H7 (cell line): ENCODE data around the gene SYT1. TPM values are rescaled to one million over a fixed set of nuclear protein-coding genes. Genes with fewer than 3 reads are reported as not detected.

Experiments
- DNase-seq: peaks from one replicate; pipeline ENCODE4 v3.0.0; 2012
- H3K27me3 ChIP-seq: 2 replicates; pipeline ENCODE4 v1.6.0; 2011; ENCODE audit warnings: mild to moderate bottlenecking, low read length; ENCODE audit not compliant: control insufficient read depth, insufficient read depth
- H3K36me3 ChIP-seq: replicated peaks from 2 replicates; pipeline ENCODE4 v1.5.1; 2011; ENCODE audit warnings: low read length; ENCODE audit not compliant: control insufficient read depth, insufficient read depth
- H3K4me3 ChIP-seq: 2 replicates; pipeline ENCODE4 v1.5.1; 2011; ENCODE audit warnings: low read depth, mild to moderate bottlenecking, control low read depth, low read length, moderate library complexity; ENCODE audit not compliant: insufficient read depth
- total RNA-seq: library from RNA; depleted of rRNA; stranded (reverse); fragments of >200 nt; shearing (Covaris generic); gene quantifications from 2 replicates; pipeline ENCODE4 v1.2.3, GENCODE V29; 2014

Gene SYT1
- total RNA-seq, 1 experiment from 2014 or later, result 11.7 TPM

GRCh38 chr12:78928200-78929074, 63.9 kb downstream of the SYT1 start:
- DNase-seq, result no peak
- H3K36me3 ChIP-seq, result no peaks in the 10 kb centered on the region
- H3K27me3 ChIP-seq, result no peaks in the 10 kb centered on the region
- no peak overlapping the region for H3K4me3 ChIP-seq

GRCh38 chr12:78929075-78929418, 64.5 kb downstream of the SYT1 start:
- H3K4me3 ChIP-seq, result no peak overlapping the region
- no peaks in the 10 kb centered on the region for H3K27me3 ChIP-seq
- no peaks in the 10 kb centered on the region for H3K36me3 ChIP-seq
- no peak for DNase-seq

GRCh38 chr12:78931466-78931990, 67.0 kb downstream of the SYT1 start:
- Histone ChIP-seq H3K36me3 (no peaks in the 10 kb centered on the region), H3K4me3 (no peak overlapping the region), H3K27me3 (no peaks in the 10 kb centered on the region)
- DNase-seq, result no peak

GRCh38 chr12:78933014-78933413, 68.4 kb downstream of the SYT1 start:
- DNase-seq, result no peak

GRCh38 chr12:78938341-78939084, 73.9 kb downstream of the SYT1 start:
- DNase-seq, result no peak
- H3K27me3 ChIP-seq, result no peaks in the 10 kb centered on the region
- no peak overlapping the region for H3K4me3 ChIP-seq
- H3K36me3 ChIP-seq, result no peaks in the 10 kb centered on the region; the same call in 1 of the 2 replicates

More at GRCh38 chr12:78933014-78933413, 68.4 kb downstream of the SYT1 start:
- no peak overlapping the region for H3K4me3 ChIP-seq
- H3K36me3 ChIP-seq, result no peaks in the 10 kb centered on the region
- H3K27me3 ChIP-seq, result no peaks in the 10 kb centered on the region

GRCh38 chr12:78949532-78949931, 85.0 kb downstream of the SYT1 start:
- H3K27me3 ChIP-seq, result no peaks in the 10 kb centered on the region
- no peak overlapping the region for H3K4me3 ChIP-seq
- no peaks in the 10 kb centered on the region for H3K36me3 ChIP-seq
- no peak for DNase-seq

- Histone ChIP-seq H3K4me3 (no peak overlapping the region), H3K36me3 (no peaks in the 10 kb centered on the region), H3K27me3 (no peaks in the 10 kb centered on the region)
- no peak for DNase-seq
These were observed 87.4 kb downstream of the SYT1 start for GRCh38 chr12:78951803-78952551.

GRCh38 chr12:78952552-78952929, 88.0 kb downstream of the SYT1 start:
- DNase-seq, result no peak
- H3K27me3 ChIP-seq, result no peaks in the 10 kb centered on the region
- no peaks in the 10 kb centered on the region for H3K36me3 ChIP-seq
- H3K4me3 ChIP-seq, result no peak overlapping the region

- H3K27me3 ChIP-seq, result no peaks in the 10 kb centered on the region
- no peak overlapping the region for H3K4me3 ChIP-seq
- DNase-seq, result no peak
- H3K36me3 ChIP-seq, result no peaks in the 10 kb centered on the region
These were observed 94.4 kb downstream of the SYT1 start for GRCh38 chr12:78958941-78959340.

GRCh38 chr12:78959556-78959955, 95.0 kb downstream of the SYT1 start:
- DNase-seq, result no peak
- Histone ChIP-seq H3K36me3 (no peaks in the 10 kb centered on the region), H3K27me3 (no peaks in the 10 kb centered on the region), H3K4me3 (no peak overlapping the region)

- DNase-seq, result no peak
- Histone ChIP-seq H3K36me3 (no peaks in the 10 kb centered on the region), H3K27me3 (no peaks in the 10 kb centered on the region), H3K4me3 (no peak overlapping the region)
These were observed 96.6 kb downstream of the SYT1 start for GRCh38 chr12:78961171-78961570.

- H3K27me3 ChIP-seq, result no peaks in the 10 kb centered on the region
- H3K36me3 ChIP-seq, result no peaks in the 10 kb centered on the region
- no peak overlapping the region for H3K4me3 ChIP-seq
- no peak for DNase-seq
These were observed 99.1 kb downstream of the SYT1 start for GRCh38 chr12:78963439-78964227.

GRCh38 chr12:78964521-78964920, 99.9 kb downstream of the SYT1 start:
- no peaks in the 10 kb centered on the region for H3K36me3 ChIP-seq
- DNase-seq, result no peak
- H3K27me3 ChIP-seq, result no peaks in the 10 kb centered on the region
- H3K4me3 ChIP-seq, result no peak overlapping the region

GRCh38 chr12:78966062-78966461, 101.5 kb downstream of the SYT1 start:
- H3K4me3 ChIP-seq, result no peak overlapping the region
- no peaks in the 10 kb centered on the region for H3K36me3 ChIP-seq
- H3K27me3 ChIP-seq, result no peaks in the 10 kb centered on the region
- no peak for DNase-seq
